ENCODE measurements around the gene GCNT2. TPM values are rescaled to one million over a fixed set of nuclear protein-coding genes. Genes with fewer than 3 reads are reported as not detected.

Gene GCNT2
- total RNA-seq, 1 experiment from 2014 or later, result 0.63 TPM

- DNase-seq (ENCODE audit: unreplicated experiment), result no peak
- peak overlapping the region; percentile 81 for H3K27ac Mint-ChIP-seq (ENCODE audit: low read depth, unreplicated experiment)
- intact Hi-C loops (cut with micrococcal nuclease), result no loop called here
- H3K4me1 Mint-ChIP-seq (ENCODE audit: insufficient read depth, unreplicated experiment), result peaks cover 6% of the 10 kb centered on the region
- ChIA-PET POLR2A (interaction anchor here (1.2 kb wide), 1 partner anchor 9 kb away, joined by 4 read pairs; no protein-coding TSS in a partner anchor), CTCF (interaction anchor here (0.8 to 1.1 kb wide), 2 partner anchors 10 to 282 kb away, joined by 5 read pairs; no protein-coding TSS in a partner anchor)
- H3K4me3 Mint-ChIP-seq (ENCODE audit: unreplicated experiment), result peak overlapping the region; percentile 31
- BruUV-seq (replicated peaks), result TSS peak; percentile 51
- H3K27me3 Mint-ChIP-seq (ENCODE audit: insufficient read depth, unreplicated experiment), result no peaks in the 10 kb centered on the region
- no peaks in the 10 kb centered on the region for H3K36me3 Mint-ChIP-seq (ENCODE audit: insufficient read depth, unreplicated experiment)
- no peaks in the 10 kb centered on the region for H3K9me3 Mint-ChIP-seq (ENCODE audit: unreplicated experiment)
- TF ChIP-seq CTCF (IDR thresholded peaks at IDR 0.05; ENCODE audit: unreplicated experiment), result no peak
Measured at GRCh38 chr6:10520468-10520867, 683 bp upstream of the GCNT2 start.

- intact Hi-C loops (cut with micrococcal nuclease), result no loop called here
- ChIA-PET POLR2A (no interaction called here), CTCF (interaction anchor here (0.6 to 1.5 kb wide), 3 partner anchors 12 to 507 kb away, joined by 3 to 10 read pairs (median 3); no protein-coding TSS in a partner anchor)
- TF ChIP-seq CTCF (IDR thresholded peaks at IDR 0.05; ENCODE audit: unreplicated experiment), result no peak
- H3K36me3 Mint-ChIP-seq (ENCODE audit: insufficient read depth, unreplicated experiment), result no peaks in the 10 kb centered on the region
- H3K27ac Mint-ChIP-seq (ENCODE audit: low read depth, unreplicated experiment), result no peak overlapping the region
- peaks cover 6% of the 10 kb centered on the region for H3K4me1 Mint-ChIP-seq (ENCODE audit: insufficient read depth, unreplicated experiment)
- no peak for DNase-seq (ENCODE audit: unreplicated experiment)
- BruUV-seq (replicated peaks), result no TSS peak
- H3K27me3 Mint-ChIP-seq (ENCODE audit: insufficient read depth, unreplicated experiment), result no peaks in the 10 kb centered on the region
- no peak overlapping the region for H3K4me3 Mint-ChIP-seq (ENCODE audit: unreplicated experiment)
- H3K9me3 Mint-ChIP-seq (ENCODE audit: unreplicated experiment), result no peaks in the 10 kb centered on the region
Measured at GRCh38 chr6:10522929-10523573, 1.9 kb downstream of the GCNT2 start.

- TF ChIP-seq CTCF (IDR thresholded peaks at IDR 0.05; ENCODE audit: unreplicated experiment), result no peak
- intact Hi-C loops (cut with micrococcal nuclease), result no loop called here
- no peaks in the 10 kb centered on the region for H3K27me3 Mint-ChIP-seq (ENCODE audit: insufficient read depth, unreplicated experiment)
- no peaks in the 10 kb centered on the region for H3K36me3 Mint-ChIP-seq (ENCODE audit: insufficient read depth, unreplicated experiment)
- CTCF ChIA-PET, result interaction anchor here (1.4 kb wide), 1 partner anchor 15 kb away, joined by 4 read pairs; no protein-coding TSS in a partner anchor
- no peak overlapping the region for H3K27ac Mint-ChIP-seq (ENCODE audit: low read depth, unreplicated experiment)
- BruUV-seq (replicated peaks), result no TSS peak
- POLR2A ChIA-PET, result interaction anchor here (0.9 kb wide), 2 partner anchors 23 to 169 kb away, joined by 3 to 4 read pairs; no protein-coding TSS in a partner anchor
- no peak overlapping the region for H3K4me3 Mint-ChIP-seq (ENCODE audit: unreplicated experiment)
- no peaks in the 10 kb centered on the region for H3K9me3 Mint-ChIP-seq (ENCODE audit: unreplicated experiment)
- peak; percentile 21 for DNase-seq (ENCODE audit: unreplicated experiment)
- H3K4me1 Mint-ChIP-seq (ENCODE audit: insufficient read depth, unreplicated experiment), result peaks cover 4% of the 10 kb centered on the region
Measured at GRCh38 chr6:10526156-10526555, 5.0 kb downstream of the GCNT2 start.

GRCh38 chr6:10528158-10528981 is 7.2 kb downstream of the GCNT2 start:
- TF ChIP-seq CTCF (IDR thresholded peaks at IDR 0.05; ENCODE audit: unreplicated experiment), result no peak
- BruUV-seq (replicated peaks), result no TSS peak
- intact Hi-C loops (cut with micrococcal nuclease), result no loop called here
- Mint-ChIP-seq H3K4me3 (ENCODE audit: unreplicated experiment) (no peak overlapping the region), H3K9me3 (ENCODE audit: unreplicated experiment) (no peaks in the 10 kb centered on the region), H3K27me3 (ENCODE audit: insufficient read depth, unreplicated experiment) (no peaks in the 10 kb centered on the region), H3K27ac (ENCODE audit: low read depth, unreplicated experiment) (peak overlapping the region; percentile 7), H3K4me1 (ENCODE audit: insufficient read depth, unreplicated experiment) (peaks cover 4% of the 10 kb centered on the region), H3K36me3 (ENCODE audit: insufficient read depth, unreplicated experiment) (no peaks in the 10 kb centered on the region)
- peak; percentile 53 for DNase-seq (ENCODE audit: unreplicated experiment)
- ChIA-PET CTCF (no interaction called here), POLR2A (interaction anchor here (0.5 to 0.6 kb wide), 2 partner anchors 11 to 77 kb away, joined by 3 read pairs; no protein-coding TSS in a partner anchor)

All from MCF 10A (cell line).